ENCODE measurements around the gene NUMB.

The NUMB gene

DNA sequence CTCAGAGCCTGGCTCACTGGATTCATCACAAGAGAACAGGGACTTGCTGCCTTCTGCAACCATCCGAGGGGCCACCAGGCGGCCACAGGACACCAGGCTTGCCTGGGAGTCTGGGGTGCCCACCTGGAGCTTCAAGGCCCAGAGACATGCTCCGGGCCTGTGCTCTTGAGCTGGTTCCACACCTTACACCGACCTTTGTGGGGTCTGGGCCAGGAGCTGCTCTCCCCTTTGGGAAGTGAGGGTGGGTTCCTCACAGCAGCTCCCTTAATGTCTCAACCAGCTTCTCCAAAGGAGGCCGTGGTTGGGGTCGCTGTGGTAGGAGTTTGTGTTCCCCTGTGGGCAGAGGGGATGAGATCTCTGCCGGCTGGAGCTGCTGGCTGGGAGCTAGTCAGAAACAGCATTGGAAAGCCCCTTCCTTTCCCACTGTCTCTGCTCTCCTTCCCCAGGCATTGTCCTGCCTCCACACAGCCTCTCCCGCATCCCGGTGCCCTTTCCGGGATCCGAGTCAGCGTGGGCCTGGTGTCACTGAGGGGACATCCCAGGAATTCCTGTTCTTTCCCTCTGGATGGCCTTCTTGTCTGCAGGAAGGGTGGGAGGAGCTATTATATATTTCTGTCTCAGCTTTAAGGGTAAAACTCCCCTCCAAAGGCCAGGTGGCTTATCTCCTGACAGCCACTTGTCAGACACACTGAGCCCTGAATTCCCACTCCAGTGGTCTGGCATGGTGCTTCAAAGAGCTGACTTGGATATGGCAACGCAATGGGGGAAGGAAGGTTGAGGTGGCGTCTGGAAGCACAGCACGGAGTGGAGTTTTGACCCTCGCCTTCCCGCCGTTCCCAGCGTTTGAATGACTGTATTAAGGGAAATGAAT is 226.1 kb downstream of the NUMB start:
- DNase-seq: peak in 1 of 4 experiments; percentile 48

DNA sequence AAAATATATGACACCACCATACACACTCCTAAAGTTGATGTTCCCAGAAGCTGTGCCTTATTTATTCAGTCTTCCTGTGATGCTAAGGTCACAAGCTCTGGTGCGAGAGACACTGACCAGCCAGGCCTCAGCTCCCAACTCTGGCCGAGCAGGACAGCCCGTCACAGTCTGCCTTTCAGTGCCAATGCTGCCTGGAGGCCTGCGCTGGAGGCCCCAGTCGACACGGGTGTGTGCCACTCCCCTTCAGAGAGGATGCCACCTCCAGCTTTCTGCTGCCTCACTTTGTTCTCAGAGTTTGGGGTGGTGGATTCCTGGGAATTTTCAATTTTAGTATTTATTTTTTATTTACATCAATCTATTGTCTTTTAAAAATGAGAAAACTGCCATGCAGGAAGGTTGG is 228.3 kb downstream of the NUMB start:
- DNase-seq: no peak

DNA sequence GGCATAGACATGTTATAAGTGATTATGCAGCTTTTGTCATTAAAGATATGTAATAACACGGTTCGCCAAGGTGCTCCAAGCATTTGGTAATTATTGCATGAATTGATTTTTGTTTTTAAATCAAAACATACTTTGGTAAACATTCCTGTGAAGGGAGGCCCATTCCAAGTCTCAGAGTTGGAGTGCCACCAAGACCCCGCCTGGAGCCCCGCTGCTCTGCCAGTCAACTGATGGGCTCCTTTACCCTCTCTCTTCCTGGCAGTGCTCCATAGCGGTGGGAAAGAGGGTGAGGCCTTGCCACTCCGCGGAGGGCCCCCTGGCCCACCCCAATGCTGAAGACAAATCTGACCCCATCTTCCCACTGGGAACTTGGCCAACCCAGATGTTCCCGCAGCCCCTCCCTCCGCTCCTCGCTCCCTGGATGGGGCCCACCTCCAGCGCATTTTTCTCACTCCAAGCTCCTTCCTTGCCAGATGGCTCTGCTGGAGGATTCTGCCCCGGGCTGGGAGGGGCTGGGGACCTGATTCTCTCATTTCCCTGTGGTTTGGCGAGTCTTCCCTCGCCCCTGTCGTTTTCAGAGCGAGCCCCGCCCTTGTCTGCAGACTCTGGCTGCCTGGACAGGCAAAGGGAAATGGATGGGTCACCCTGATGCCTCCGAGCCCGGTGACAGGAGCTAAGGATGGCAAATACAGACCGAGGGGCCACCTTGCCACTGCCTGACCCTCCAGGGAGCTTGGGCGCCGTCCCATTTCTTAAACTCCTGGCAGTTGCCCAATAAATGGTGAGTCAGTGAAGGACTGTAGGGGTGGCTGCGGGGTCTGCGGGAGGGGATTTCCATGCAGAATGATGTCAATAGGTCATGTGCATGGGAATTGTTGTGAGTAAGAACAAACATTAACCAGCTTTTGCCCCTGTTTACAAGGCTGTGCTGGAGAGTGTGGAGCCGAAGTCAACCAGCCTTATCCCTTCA is 230.2 kb downstream of the NUMB start:
- DNase-seq: peak; percentile 82 to 91 (median 86)

DNA sequence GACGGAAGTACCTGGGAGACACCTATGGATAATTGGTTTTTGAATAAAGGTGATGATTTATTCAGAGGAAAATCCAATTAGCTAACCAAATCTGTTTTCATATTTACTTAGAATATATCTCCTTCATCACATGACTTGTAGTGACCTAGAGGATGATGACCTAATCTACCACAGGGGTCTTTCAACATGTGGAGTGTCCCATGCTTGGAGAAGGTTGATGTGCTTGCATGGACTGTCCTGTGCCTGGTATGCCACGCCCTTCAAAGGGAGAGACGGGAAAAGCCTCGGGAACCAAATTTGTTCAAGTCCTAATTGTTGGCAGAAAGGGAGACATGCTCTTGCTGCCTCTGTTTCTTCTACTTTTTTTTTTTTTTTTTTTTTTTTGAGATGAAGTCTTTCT is 232.8 kb downstream of the NUMB start:
- peak; percentile 36 to 68 (median 46) for DNase-seq
